Measurements from ENCODE around the gene RIN3.

DNA sequence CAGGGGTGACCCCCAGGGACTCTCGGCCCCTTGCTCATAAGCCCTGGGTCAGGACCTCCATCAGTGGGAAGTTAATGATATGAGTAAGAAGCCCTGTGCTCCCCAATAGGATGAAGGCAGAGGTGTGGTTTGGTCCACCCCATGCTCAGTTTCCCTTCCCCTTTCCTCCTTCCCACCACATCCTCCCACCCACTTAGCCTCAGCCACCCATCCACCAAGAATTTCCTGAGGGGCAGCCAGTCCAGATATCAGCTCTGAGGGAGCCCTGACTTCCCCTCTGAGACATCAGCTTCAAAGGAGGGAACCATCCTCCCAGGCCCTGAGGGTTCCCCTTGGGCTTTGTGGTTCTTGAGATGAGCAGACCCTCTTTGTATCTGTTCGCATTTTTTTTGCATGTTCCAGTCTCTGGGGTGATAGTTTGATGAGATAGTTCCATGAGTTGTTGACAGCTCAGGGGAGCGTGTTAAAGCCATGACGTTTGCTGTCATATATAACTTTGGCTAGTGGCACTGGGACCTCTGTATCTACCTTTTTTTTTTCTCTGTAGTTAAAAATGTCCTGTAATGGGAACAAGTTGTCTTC is 163.6 kb downstream of the RIN3 start:
- TF ChIP-seq, protein P1, sequence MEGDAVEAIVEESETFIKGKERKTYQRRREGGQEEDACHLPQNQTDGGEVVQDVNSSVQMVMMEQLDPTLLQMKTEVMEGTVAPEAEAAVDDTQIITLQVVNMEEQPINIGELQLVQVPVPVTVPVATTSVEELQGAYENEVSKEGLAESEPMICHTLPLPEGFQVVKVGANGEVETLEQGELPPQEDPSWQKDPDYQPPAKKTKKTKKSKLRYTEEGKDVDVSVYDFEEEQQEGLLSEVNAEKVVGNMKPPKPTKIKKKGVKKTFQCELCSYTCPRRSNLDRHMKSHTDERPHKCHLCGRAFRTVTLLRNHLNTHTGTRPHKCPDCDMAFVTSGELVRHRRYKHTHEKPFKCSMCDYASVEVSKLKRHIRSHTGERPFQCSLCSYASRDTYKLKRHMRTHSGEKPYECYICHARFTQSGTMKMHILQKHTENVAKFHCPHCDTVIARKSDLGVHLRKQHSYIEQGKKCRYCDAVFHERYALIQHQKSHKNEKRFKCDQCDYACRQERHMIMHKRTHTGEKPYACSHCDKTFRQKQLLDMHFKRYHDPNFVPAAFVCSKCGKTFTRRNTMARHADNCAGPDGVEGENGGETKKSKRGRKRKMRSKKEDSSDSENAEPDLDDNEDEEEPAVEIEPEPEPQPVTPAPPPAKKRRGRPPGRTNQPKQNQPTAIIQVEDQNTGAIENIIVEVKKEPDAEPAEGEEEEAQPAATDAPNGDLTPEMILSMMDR (IDR thresholded peaks at IDR 0.05), result no peak
- no peak for TF ChIP-seq POLR2A (IDR thresholded peaks at IDR 0.05)
